HepG2 (cell line): ENCODE results near the gene C3orf18. TPM values are rescaled to one million over a fixed set of nuclear protein-coding genes. Genes with fewer than 3 reads are reported as not detected.

Experiments
- AGO1 ChIP-seq: fragments of 200-400 bp; formaldehyde crosslinking; IDR thresholded peaks from 2 replicates; pipeline ENCODE4 v1.6.1; 2017; ENCODE audit warnings: mild to moderate bottlenecking, low read depth, low read length, moderate library complexity; ENCODE audit not compliant: poor library complexity, severe bottlenecking
- BCLAF1 ChIP-seq: fragments of 450-650 bp; IDR thresholded peaks from 2 replicates; pipeline ENCODE4 v1.6.1; 2017; ENCODE audit warnings: mild to moderate bottlenecking
- CEBPG ChIP-seq: IDR thresholded peaks from 2 replicates; pipeline ENCODE4 v1.6.1; 2016
- FOXO1 ChIP-seq: sonication (generic); formaldehyde crosslinking; IDR thresholded peaks from 2 replicates; pipeline ENCODE4 v1.4.0; 2020; ENCODE audit warnings: missing genetic modification reagents
- RFXAP ChIP-seq: sonication (generic); formaldehyde crosslinking; IDR thresholded peaks from 2 replicates; pipeline ENCODE4 v1.4.0; 2020; ENCODE audit warnings: missing genetic modification reagents, borderline replicate concordance
- RXRB ChIP-seq: IDR thresholded peaks from 2 replicates; pipeline ENCODE4 v1.6.1; 2016; ENCODE audit warnings: borderline replicate concordance, missing genetic modification reagents, missing compliant biosample characterization
- SALL1 ChIP-seq: sonication (generic); formaldehyde crosslinking; IDR thresholded peaks from 2 replicates; pipeline ENCODE4 v1.8.0; 2022; ENCODE audit warnings: mild to moderate bottlenecking, missing genetic modification reagents
- SMC3 ChIP-seq: IDR thresholded peaks from 2 replicates; pipeline ENCODE4 v1.6.1; 2011; ENCODE audit warnings: low read length, improper control_type of control experiment
- SOX6 ChIP-seq, 2 experiments: fragments of 450-650 bp in 1 of 2; sonication (generic) in 1 of 2; formaldehyde crosslinking in 1 of 2; IDR thresholded peaks; 2 replicates each; pipeline versions ENCODE4 v1.4.0 to v1.6.1; 2017 to 2020; ENCODE audit warnings: antibody characterized with exemption in 1 of 2, mild to moderate bottlenecking in 1 of 2, missing genetic modification reagents in 1 of 2
- TBL1XR1 ChIP-seq: fragments of 150-350 bp; IDR thresholded peaks from 2 replicates; pipeline ENCODE4 v1.6.1; 2014; ENCODE audit warnings: borderline replicate concordance, low read length; ENCODE audit not compliant: partially characterized antibody
- ZBTB8A ChIP-seq: sonication (generic); formaldehyde crosslinking; IDR thresholded peaks from 2 replicates; pipeline ENCODE4 v1.4.0; 2020; ENCODE audit warnings: mild to moderate bottlenecking, low read depth, missing genetic modification reagents, borderline replicate concordance
- ZKSCAN8 ChIP-seq: IDR thresholded peaks from 2 replicates; pipeline ENCODE4 v1.6.1; 2016; ENCODE audit warnings: borderline replicate concordance, missing genetic modification reagents, missing compliant biosample characterization
- ZNF101 ChIP-seq: sonication (generic); formaldehyde crosslinking; IDR thresholded peaks from 2 replicates; pipeline ENCODE4 v1.4.0; 2020; ENCODE audit warnings: mild to moderate bottlenecking, low read depth, missing genetic modification reagents, borderline replicate concordance
- ZNF251 ChIP-seq: sonication (generic); formaldehyde crosslinking; IDR thresholded peaks from 2 replicates; pipeline ENCODE4 v1.9.0; 2021; ENCODE audit warnings: mild to moderate bottlenecking, missing genetic modification reagents
- ZNF547 ChIP-seq: sonication (generic); formaldehyde crosslinking; IDR thresholded peaks from 2 replicates; pipeline ENCODE4 v1.5.1; 2020; ENCODE audit warnings: mild to moderate bottlenecking, missing genetic modification reagents
- ZNF564 ChIP-seq: sonication (generic); formaldehyde crosslinking; IDR thresholded peaks from 2 replicates; pipeline ENCODE4 v1.8.1; 2023; ENCODE audit warnings: mild to moderate bottlenecking, missing genetic modification reagents
- ZNF619 ChIP-seq: sonication (generic); formaldehyde crosslinking; IDR thresholded peaks from 2 replicates; pipeline ENCODE4 v1.4.0; 2020; ENCODE audit warnings: mild to moderate bottlenecking, missing genetic modification reagents
- ZNF773 ChIP-seq: sonication (generic); formaldehyde crosslinking; IDR thresholded peaks from 2 replicates; pipeline ENCODE4 v1.4.0; 2020; ENCODE audit warnings: missing genetic modification reagents, borderline replicate concordance
- ZNF816 ChIP-seq: sonication (generic); formaldehyde crosslinking; IDR thresholded peaks from 2 replicates; pipeline ENCODE4 v1.8.0; 2022; ENCODE audit warnings: missing genetic modification reagents, mild to moderate bottlenecking, borderline replicate concordance
- polyA plus RNA-seq, 8 experiments: library from polyadenylated mRNA; depleted of rRNA in 3 of 8; stranded (reverse) in 7 of 8; unstranded in 1 of 8; fragments of >200 nt; fragmentation: Illumina TruSeq in 4 of 8; extraction: Trizol in 4 of 8; gene quantifications; 2 replicates each; pipeline versions ENCODE4 v1.2.1 to v1.2.3, GENCODE V29; 2011 to 2016; ENCODE audit warnings: low read depth in 4 of 8, missing spikeins in 1 of 8, mixed read lengths in 1 of 8; ENCODE audit not compliant: insufficient read depth in 1 of 8
- total RNA-seq, 5 experiments: library from RNA; depleted of rRNA; stranded (reverse); fragments of >200 nt; fragmentation: Illumina TruSeq; extraction: Trizol; gene quantifications; 2 replicates each; pipeline ENCODE4 v1.2.3, GENCODE V29; 2016; ENCODE audit warnings: low read depth in 1 of 5
- TF ChIP-seq, protein P1 (sequence below): sonication (generic); formaldehyde crosslinking; IDR thresholded peaks from 2 replicates; pipeline ENCODE4 v1.5.1; 2020; ENCODE audit warnings: missing genetic modification reagents, mild to moderate bottlenecking, borderline replicate concordance
- TF ChIP-seq, protein P2 (sequence below): sonication (generic); formaldehyde crosslinking; IDR thresholded peaks from 2 replicates; pipeline ENCODE4 v1.8.1; 2023; ENCODE audit warnings: mild to moderate bottlenecking, missing genetic modification reagents, borderline replicate concordance
- TF ChIP-seq, protein P3 (sequence below): sonication (generic); formaldehyde crosslinking; IDR thresholded peaks from 2 replicates; pipeline ENCODE4 v1.5.1; 2020; ENCODE audit warnings: missing genetic modification reagents, mild to moderate bottlenecking, borderline replicate concordance

Gene C3orf18
- total and polyA plus RNA-seq, 2 of the 13 experiments (the other 11 are each of a cell fraction or from before 2014, with no cell fraction given), result 1.6 to 4.8 TPM

DNA sequence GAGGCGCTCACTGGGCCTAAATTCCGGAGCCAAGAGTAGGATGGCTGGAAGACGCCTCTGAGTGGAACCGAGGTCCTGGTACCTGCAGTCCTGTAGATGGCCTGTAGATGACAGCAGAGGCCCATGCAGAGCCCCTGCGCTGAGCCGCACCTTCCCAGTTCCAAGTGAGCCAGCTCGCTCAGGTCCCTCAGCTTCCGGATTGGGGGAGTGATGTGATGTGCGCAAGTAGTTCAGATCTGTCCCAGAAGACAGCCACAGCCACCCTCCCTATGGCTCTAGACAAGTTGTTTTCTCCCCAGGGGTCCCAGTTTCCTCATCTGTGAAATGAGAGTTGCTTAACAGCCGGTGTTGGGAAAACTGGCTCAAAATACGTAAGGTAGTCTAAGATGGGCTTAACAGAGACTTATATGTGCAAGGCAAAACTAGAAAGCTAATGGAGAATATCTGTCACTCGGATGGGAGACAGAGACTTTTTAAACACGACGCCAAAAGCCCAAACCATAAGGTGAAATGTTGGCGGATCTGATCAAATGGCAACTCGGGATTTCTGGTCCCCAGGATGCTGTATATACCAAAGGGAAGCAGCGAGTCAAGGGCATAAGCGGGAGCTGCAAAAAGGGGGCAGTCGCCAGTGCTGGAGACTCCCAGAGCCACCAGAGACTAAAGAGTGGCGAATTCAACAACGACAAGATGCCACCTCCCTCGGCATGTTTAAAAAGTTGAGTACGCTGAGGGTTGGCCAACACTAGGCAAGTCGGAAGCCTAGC lies 48.6 kb upstream of the C3orf18 start (continued):
- TF ChIP-seq SOX6 (IDR thresholded peaks at IDR 0.05) (no peak), SOX6 (CRISPR knock-in tag; IDR thresholded peaks at IDR 0.05) (0 out of 2 replicates have a peak, but pooled peaks have one; percentile 24), CEBPG (CRISPR knock-in tag) (0 out of 2 replicates have a peak, but pooled peaks have one; percentile 2), ZNF816 (no peak), SALL1 (peak; percentile 54; the same call in 1 of the 2 replicates), ZNF547 (CRISPR knock-in tag) (peak; percentile 58; the same call in 1 of the 2 replicates), ZNF564 (no peak), ZNF101 (CRISPR knock-in tag) (no peak), ZBTB8A (CRISPR knock-in tag) (no peak), ZKSCAN8 (CRISPR knock-in tag) (0 out of 2 replicates have a peak, but pooled peaks have one; percentile 18), RXRB (no peak), ZNF251 (CRISPR knock-in tag) (no peak), FOXO1 (CRISPR knock-in tag) (0 out of 2 replicates have a peak, but pooled peaks have one; percentile 8), ZNF773 (CRISPR knock-in tag) (0 out of 2 replicates have a peak, but pooled peaks have one; percentile 30), ZNF619 (CRISPR knock-in tag) (no peak), RFXAP (CRISPR knock-in tag) (0 out of 2 replicates have a peak, but pooled peaks have one; percentile 24), TBL1XR1 (peak; percentile 28), AGO1 (no peak), BCLAF1 (no peak), SMC3 (peak; percentile 81)
- TF ChIP-seq, protein P1, sequence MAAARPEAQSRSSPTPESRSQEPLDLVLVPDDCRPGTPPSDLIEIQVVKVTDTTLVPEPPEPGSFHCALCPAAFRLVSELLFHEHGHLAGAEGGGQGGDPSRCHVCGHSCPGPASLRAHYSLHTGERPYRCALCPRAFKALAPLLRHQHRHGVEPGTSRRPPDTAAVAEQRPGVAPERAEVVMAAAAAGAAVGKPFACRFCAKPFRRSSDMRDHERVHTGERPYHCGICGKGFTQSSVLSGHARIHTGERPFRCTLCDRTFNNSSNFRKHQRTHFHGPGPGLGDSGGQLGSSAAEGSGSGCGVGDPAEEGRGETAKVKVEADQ (CRISPR knock-in tag), result 0 out of 2 replicates have a peak, but pooled peaks have one; percentile 62
- TF ChIP-seq, protein P2, sequence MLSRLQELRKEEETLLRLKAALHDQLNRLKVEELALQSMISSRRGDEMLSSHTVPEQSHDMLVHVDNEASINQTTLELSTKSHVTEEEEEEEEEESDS (CRISPR knock-in tag), result no peak
- TF ChIP-seq, protein P3, sequence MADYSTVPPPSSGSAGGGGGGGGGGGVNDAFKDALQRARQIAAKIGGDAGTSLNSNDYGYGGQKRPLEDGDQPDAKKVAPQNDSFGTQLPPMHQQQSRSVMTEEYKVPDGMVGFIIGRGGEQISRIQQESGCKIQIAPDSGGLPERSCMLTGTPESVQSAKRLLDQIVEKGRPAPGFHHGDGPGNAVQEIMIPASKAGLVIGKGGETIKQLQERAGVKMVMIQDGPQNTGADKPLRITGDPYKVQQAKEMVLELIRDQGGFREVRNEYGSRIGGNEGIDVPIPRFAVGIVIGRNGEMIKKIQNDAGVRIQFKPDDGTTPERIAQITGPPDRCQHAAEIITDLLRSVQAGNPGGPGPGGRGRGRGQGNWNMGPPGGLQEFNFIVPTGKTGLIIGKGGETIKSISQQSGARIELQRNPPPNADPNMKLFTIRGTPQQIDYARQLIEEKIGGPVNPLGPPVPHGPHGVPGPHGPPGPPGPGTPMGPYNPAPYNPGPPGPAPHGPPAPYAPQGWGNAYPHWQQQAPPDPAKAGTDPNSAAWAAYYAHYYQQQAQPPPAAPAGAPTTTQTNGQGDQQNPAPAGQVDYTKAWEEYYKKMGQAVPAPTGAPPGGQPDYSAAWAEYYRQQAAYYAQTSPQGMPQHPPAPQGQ (CRISPR knock-in tag), result no peak
